Right hindlimb (tissue), 1 donor: ENCODE data around the gene TMEM119.
"Not testable (repeated sequence)": the region's sequence is repeated elsewhere in the genome, so short reads cannot be mapped to it uniquely, and the experiment has no call there.

Source experiments
- DNase-seq: peaks from one replicate; pipeline ENCODE4 v3.0.0-alpha.2; 2018

The TMEM119 gene

DNA sequence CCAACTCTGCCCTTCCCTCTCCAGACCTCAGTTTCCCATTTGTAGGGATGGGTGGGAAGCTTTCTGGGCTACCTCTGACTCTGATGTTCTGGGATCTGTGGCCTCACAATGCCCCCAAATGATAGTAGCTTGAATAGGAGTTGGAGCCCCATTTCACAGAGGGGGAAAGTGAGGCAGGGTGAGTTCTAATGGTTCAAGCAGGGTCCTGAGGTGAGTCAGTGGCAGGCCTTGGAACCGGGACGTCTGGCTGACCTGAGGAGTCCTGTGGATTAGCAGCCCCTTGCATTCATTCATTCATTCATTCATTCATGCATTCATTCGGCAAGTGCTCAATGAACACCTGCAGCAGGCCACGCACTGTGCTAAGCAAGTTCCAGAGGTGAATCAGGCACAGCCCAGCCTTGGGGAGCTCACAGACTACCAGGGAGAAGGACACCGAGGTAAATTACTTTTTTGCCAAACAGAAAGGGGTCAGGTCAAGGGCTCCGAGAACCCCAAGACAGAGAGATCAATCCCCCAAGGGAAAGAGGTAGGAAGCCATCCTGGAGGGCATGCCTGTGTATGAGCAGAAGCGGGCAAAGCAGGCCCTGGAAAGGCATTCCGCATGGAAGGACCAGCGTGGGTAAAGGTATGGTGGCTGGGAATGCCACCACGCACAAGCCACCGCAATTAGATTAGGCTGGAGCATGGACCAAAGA lies 818 bp upstream of the TMEM119 start:
- DNase-seq = no peak

DNA sequence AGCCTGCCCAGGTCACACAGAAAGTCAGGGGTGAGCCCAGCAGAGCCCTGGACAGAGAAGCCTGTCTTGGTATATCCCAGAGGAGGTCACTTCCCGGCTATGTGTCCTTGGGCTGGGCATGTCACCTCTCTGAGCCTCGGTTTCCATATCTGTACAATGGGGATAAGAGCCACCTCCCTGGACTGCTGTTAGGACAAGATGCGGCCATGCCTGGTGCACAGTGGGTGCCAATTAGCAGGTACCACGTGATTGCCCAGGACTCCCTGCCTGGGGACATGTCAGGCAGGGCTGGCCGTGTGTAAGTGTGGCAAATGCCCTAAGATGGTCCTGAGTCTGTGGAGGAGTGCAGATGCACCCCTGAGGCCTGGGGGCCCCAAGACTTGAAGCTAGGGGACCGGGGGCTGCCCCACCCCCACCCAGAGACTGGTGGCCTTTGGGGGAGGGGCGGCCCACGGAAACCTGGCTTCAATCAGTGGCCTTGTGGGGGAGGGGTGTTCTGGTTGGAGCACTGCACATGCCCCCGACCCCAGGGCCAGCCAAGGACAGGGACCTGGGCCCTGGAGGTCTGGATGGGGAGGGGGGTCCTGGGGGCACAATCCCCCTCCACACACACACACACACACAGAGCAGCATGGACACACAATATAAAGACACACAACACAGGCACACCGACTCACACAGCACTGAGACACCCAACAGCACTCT lies 878 bp downstream of the TMEM119 start:
- DNase-seq = peak; percentile 32

DNA sequence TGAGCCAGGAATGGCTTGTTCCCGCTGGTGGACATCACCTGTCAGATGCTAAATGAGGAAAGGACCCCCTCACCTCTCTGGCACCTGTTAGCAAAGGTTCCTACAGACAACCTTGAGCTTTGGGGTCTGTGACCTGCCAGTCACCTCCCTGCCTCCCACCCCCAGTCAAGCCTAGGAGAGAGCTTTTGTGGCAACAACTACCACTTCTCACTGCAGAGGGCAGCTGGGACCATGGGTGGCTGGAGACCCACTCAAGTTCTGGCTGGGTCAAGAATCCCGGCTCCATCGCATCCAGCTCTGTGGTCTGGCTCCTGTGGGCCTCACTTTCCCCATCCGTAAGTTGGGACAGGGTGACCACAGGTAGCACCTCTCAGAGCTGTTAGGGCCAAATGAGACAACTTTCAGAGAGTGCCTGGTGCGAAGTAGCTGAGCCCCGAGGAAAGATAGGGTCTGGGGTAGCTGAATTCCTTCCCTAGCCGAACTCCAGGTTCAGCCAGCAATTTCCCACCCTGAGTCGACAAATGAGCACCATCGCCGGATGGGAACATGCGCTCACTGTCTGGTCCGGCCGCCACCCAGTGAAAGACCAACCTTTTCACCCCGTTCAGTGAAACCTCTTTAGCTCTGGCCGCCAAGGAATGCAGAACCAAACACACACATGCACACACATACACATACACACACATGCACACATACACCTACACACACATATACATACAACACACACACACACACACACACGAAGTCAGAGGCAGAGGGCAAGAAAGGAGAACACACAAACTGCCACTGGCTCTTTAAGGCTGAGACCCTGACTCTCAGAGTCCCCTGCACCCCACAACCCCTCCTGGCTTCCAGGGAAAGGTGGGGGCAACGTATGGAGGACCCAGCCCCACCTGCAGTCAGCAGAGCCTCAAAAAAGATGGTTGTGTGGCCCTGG lies 1.9 kb downstream of the TMEM119 start:
- no peak for DNase-seq

DNA sequence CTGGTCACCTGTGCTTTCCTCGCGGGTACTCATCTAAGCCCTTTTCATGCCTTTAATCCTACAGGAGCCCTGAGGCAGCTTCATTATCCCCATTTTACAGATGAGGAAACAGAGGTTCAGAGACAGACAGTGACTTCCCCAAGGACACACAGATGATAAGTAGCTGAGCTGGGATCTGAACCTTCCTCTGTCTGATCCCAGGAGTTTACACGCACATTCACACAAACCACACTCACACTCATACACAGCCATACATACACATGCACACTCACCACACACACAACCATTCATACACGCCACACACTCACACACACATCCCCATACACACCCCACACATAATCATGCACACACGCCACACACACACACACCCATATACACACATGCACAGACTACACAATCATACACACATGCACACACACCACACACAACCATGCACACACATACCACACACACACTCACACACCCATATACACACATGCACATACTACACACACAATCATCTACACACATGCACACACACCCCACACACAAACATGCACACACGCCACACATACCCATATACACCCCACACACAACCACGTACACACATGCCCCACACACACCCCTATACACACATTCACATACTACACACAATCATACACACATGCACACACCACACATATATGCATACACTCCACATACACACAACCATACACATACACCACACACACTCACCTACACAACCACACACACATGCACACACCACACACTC lies 2.7 kb downstream of the TMEM119 start:
- no peak for DNase-seq

DNA sequence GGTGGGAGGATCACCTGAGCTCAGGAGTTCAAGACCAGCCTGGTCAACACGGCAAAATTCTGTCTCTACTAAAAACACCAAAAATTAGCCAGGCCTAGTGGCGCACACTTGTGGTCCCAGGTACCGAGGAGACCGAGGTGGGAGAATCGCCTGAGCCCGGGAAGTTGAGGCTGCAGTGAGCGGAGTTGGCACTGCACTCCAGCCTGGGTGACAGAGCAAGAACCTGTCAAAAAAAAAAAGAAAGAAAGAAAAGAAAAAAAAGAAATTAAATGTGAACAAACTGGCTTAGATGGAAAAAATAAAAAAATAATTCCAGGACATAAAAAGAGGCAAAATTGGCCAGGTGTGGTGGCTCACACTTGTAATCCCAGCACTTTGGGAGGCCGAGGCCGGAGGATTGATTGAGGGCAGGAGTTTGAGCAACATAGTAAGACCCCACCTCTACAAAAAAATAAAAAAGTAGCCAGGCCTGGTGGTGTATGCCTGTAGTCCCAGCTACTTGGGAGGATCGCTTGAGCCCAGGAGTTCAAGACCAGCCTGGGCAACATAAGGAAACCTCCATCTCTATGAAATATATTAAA lies 3.5 kb downstream of the TMEM119 start:
- DNase-seq = no peak

DNA sequence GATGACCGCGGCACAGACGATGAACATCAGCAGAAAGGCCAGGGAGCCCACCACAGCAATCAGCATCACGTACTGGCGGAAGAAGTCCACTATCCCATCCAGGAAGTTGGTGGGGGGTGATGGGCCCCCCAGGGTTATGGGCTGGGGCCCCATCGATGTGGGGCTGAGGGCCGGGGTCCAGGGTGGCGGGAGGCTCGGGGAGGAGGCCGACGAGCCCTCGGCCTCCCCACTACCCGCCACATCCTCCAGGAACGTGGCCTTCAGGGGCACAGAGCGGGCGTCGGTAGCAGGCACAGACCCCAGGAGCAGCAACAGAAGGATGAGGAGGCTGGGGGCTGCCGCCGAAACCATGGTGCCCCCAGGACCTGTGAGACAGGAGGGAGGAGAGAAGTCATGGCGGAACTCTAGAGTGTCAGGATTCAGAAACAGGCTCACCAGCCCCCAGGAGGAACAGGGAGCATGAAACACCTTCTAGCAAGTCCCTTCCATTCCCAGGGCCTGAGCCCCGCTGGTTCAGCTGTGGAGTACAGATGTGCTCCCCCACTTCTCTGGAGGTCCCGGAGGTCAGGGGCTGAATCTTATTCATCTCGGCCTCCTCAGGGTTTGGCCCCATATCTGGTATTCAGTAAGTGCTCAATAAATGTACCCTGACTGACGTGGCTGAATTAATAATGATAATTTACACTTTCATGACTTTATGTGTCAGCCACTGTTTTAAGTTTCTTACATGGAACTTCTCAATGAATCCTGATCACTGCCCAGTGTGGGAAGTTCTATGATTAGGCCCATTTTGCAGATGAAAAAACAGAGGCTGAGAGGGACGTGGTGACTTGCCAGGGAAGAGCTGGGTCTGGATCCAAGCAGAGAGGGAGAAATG lies 5.6 kb downstream of the TMEM119 start:
- no peak for DNase-seq

DNA sequence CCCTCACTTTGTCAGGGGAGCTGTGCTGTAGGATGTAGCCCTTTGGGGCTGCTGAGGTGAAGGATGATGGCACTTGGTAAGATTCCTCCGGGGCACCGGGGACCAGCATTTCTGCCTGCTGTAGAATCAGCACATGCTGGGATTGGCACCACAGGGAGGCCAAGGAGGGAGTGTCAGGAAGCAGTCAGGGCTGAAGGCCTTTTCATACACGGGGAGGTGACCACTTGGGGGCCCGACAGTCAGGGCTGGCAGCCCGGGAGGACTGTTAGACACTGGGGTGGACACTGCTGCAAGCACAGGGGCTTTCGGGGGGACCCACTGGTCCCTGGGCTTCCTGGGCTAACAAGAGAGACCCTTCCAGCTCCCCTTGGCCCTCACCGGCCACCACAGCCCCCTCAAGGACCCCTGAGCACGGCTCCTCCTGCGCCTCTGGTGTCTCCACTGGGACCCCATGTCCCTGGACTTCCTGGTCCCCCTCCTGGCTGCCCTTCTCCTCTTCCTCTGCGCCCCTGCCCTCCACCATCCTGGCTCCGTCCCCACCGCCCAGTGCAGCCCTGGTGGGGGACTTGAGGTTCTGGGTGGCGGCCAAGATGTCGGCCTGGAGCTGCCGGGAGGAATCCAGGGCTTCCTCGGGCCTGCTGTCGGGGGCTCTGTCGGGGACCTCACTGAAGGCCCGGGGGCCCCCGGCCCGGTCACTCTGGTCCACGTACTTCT lies 6.5 kb downstream of the TMEM119 start:
- DNase-seq = no peak

DNA sequence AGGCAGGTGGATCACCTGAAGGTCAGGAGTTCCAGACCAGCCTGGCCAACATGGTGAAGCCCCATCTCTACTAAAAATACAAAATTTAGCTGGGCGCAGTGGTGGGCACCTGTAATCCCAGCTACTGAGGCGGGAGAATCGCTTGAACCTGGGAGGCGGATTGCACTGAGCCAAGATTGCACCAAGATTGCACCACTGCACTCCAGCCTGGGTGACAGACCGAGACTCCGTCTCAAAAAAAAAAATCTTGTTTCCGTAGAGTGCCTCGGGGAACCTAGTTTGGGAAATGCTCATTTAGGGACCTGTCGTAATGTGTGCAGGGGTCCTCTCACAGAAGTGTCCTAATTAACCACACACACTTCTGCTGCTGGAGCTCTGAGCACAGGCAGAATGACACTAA lies 7.4 kb downstream of the TMEM119 start:
- not testable (repeated sequence) for DNase-seq

DNA sequence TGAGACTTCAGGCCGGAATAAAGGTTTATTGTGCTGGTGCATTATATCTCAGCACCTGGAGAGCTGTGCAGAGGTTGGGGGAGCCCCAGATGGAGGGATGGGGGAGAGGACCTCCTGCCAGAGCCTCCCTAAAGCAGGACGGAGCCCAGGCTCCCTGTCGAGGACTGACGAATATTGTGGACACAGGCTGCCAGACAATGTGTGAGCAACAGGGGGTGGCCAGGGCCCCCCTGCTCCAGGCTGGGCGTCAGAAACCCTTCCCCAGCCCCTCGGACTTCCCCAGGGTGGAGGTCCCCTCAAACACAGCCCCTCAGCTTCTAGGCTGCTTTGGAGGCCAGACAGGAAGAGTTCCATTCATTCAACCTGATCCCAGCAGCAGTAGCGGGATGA lies 8.0 kb downstream of the TMEM119 start:
- DNase-seq = no peak

DNA sequence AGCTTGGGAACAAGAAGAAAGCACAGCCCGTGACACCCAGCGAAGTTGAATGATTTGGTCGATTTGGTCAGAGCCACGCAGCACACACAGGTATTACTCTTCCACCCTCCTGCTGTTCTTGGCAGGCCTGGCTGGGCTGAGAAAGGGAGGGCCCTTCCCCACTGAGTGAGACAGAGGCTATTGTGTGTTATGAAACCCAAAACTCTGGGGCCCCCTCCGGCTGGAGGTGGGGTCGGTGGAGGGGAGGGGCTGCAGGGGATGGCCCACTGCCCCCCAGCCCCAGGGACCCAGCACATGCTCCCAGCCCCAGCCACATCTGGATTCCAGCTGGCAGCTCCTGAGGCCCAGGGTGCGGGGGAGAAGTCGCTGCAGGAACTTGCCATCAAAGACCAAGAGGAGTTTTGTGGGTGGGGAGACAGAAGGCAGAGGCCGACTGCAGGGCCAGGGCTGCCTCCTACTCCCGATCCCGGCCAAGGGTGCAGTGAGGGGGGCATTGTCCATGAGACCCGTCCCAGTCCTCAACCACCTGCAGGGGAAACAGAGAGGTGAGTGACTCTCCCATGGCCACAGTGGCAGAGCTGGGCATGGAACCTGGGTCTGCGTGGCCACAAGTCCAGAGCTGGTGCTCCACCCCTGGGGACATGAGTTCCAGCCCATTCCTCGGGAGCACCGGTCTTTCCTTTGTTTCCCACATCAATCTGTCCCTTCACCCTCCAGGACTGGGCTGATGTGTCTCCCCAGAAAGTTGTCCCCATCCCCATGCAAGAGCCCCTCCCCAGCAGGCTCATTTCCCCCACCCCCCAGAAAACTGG lies 8.7 kb downstream of the TMEM119 start:
- DNase-seq = peak; percentile 84

DNA sequence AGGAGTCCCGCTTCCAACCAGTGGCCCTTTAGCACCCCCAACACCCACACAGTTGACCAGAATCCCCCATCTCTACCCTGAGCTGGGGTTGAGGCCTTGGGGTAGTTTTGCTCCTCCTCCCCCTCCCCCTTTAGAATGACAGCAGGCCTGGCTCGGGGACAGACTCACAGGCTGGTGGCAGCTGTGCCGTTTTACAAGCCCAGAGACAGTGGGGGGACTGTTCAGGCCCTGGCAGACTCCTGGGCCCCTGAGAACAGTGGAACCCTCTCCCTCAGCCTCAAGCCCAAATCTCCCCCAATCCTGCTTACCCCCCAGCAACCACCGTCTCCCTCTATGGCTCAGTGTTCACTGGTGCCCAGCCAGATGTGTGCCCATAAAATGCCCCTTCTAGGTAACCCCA lies 10.1 kb downstream of the TMEM119 start:
- DNase-seq = peak; percentile 73

DNA sequence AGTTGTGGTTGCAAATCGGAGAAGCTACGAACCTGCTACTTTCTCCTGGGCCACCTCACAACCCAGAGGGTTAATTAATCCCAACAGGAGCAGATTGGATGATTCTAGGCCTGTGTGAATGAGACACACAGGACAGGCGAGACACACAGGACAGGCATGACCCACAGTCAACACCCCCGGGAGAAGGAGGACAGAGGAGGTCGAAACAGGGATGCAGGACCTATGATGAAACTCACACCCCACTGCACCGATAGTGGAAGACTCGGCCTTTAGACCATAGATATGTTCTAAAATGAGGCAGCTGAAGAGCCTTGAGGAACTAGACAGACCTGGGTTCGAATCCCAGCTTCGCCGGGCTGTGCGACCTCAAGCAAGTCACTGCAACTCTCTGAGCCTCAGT lies 11.6 kb downstream of the TMEM119 start:
- DNase-seq = no peak

DNA sequence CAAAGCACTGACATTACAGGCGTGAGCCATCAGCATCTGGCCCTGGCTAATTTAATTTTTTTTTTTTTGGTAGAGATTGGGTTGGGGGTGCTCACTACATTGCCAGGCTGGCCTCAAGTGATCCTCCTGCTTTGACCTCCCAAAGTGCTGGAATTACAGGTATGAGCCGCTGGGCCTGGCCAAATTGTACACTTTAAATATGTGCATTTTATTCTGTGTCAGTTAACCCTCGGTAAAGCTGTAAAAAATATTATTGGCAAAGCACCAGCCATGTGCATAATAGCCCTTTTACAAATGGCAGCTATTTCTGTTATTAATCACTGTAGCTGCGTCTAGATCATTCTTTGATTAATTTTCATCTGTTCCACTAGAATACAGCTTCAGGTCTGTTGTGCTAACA lies 12.0 kb downstream of the TMEM119 start:
- no peak for DNase-seq

DNA sequence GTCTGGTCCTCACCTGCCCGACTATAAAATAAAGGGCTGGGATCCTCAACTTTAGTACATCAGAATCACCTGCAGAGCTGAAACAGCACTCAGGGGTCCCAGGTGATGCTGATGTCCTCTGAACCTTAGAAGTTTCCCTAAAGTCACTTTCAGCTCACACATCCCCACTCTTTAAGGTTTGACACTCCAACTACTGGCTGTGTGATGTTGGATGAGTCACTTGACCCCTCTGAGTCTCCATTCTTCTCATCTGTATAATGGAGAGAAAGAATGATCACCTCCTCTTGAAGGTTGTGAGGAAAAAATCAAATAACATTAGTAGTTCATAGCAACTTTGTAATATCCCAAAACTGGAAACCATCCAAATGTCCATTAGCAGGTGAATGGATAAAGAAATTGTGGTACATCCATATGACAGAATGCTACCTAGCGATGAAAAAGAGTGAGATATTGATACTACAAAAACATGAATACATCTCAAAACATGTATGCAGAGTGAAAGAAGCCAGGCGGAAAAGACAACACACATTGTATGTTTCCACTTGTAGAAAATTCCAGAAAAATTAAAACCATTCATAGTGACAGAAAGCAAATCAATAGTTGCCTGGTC lies 13.3 kb downstream of the TMEM119 start:
- no peak for DNase-seq

DNA sequence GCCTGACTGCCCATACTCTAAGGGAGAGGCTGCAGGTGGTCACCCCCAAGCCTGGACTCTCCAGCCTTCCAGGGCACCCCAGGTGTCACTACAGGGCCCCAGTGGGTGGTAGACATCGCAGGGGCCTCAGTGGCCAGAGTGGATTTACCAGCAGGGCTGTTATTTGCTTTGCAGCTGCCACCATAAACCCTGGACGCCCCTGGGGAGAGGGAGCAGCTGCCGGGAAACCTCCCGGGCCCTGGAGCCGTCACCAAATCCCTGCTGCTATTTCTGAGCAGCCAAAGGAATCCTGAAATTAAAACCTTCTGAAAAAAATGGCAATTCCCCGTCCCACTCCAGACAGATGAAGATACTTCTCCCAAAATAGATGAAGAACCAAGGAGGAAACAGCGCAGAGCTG lies 13.9 kb downstream of the TMEM119 start:
- peak; percentile 76 for DNase-seq

DNA sequence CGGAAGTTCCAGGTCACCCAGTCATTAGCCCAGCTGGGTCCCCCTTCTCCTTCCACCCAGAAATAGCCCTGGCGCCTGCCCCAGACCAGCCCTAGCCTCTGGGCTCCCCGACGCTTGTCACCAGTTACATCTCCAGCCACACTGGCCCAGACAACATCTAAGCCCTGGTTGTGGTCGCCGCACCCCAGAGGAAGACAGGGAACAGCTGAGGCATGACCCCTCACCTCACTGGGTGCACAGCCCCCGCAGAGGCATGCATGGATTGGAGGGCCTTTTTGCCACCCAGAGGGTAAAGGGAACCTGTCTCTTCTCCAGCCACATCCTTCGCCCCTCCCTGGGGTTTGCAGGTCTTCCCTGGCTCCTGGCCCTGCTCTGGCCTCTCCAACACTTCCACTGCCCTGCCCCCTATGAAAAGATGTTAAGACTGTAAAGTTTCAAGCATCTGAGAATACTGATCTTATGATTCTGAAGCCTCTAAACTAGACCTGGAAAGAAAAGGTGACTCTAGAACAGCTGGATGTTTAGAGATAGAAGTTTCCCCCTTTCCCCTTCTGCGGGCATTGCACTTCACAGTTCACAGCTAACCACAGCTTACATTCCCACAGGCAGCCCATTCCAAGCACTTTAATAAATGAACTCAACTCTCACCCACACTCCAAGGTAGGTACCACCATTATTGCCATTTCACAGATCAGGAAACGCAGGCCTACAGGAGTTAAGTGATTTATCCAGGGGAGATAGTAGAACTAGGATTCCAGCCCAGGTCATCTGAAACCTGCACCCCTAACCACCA lies 14.7 kb downstream of the TMEM119 start:
- no peak for DNase-seq

DNA sequence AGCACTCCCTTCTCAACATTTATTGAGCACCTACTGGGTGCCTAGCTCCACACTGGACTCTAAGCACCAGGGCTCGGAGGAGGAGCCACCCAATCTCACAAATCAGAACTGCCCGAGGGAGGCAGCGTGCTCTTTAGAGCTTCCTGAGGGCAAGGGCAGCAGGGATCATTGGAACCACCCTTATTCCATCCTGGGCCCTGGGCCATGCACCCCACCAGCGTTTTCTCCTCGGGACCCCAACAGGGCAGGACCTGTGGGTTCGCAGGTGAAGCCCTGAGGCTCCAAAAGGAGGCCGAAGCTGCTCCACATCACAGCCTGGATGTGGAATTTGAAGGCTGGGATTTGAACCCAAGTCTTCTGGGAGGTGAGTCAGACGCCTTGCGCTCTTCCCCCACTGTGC lies 15.4 kb downstream of the TMEM119 start:
- no peak for DNase-seq
